HG03108 (cell line): ENCODE data around the gene ADAMTS14.
"Not testable (repeated sequence)": the region's sequence is repeated elsewhere in the genome, so short reads cannot be mapped to it uniquely, and the experiment has no call there.

Experiments used
- ATAC-seq: cut with Tn5 transposase; IDR thresholded peaks from one replicate; pipeline ENCODE4 v1.9.1; 2021; ENCODE audit warnings: moderate library complexity; ENCODE audit not compliant: unreplicated experiment

The ADAMTS14 gene

GRCh38 chr10:70655316-70655715 is 17.0 kb upstream of the ADAMTS14 start:
- no peak for ATAC-seq

GRCh38 chr10:70656489-70656888 is 15.8 kb upstream of the ADAMTS14 start:
- no peak for ATAC-seq

DNA sequence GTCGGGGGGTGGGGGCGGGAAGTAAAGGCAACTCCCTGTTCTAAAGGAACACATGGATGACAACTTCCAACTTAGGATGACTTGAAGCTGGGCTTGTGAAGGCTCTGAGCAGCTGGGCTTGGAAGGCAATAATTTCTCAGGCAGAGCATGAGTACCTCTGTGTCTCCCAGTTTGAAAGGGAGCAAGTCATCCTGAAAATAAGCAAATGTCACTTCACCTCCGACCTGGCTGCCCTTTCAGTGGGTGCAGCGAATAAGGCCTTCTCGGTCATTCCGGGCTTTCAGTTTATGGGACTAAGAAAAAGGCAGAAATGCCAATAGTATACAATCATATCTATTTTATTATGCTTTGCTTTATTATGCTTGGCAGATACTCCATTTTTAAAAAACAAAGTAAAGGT is 15.3 kb upstream of the ADAMTS14 start:
- no peak for ATAC-seq

- ATAC-seq: no peak
Observed at GRCh38 chr10:70658582-70659136, 13.6 kb upstream of the ADAMTS14 start.

DNA sequence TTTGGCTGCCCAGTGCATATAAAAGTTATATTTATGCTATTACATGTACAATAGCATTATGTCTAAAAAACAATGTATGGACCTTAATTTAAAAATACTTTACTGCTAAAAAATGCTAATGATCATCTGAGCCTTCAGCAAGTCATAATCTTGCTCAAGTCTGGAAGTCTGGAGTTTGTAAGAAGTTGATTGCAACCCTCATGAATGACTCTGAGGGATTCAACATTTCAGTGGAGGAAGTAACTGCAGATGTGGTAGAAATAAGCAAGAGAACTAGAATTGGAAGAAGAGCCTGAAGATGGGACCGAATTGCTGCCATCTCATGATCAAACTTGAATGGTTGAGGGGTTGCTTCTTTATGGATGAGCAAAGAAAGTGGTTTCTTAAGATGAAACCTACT is 13.0 kb upstream of the ADAMTS14 start:
- ATAC-seq: no peak

DNA sequence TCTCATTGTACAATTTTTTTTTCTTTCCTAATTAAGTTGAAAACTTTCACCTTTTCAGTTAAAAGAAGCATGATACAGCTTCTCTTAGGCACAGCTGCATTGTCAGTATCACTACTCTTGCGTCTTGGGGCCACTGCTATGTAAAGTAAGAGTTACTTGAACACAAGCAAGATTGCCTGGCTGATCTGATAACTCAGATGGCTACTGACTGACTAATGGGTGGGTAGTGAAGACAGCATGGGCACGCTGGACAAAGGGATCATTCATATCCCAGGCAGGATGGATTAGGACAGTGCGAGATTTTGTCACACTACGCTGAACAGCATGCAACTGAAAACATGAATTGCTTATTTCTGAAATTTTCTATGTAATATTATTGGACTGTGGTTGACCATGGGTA is 11.6 kb upstream of the ADAMTS14 start:
- ATAC-seq: no peak

GRCh38 chr10:70661623-70662361 is 10.5 kb upstream of the ADAMTS14 start:
- ATAC-seq: no peak

DNA sequence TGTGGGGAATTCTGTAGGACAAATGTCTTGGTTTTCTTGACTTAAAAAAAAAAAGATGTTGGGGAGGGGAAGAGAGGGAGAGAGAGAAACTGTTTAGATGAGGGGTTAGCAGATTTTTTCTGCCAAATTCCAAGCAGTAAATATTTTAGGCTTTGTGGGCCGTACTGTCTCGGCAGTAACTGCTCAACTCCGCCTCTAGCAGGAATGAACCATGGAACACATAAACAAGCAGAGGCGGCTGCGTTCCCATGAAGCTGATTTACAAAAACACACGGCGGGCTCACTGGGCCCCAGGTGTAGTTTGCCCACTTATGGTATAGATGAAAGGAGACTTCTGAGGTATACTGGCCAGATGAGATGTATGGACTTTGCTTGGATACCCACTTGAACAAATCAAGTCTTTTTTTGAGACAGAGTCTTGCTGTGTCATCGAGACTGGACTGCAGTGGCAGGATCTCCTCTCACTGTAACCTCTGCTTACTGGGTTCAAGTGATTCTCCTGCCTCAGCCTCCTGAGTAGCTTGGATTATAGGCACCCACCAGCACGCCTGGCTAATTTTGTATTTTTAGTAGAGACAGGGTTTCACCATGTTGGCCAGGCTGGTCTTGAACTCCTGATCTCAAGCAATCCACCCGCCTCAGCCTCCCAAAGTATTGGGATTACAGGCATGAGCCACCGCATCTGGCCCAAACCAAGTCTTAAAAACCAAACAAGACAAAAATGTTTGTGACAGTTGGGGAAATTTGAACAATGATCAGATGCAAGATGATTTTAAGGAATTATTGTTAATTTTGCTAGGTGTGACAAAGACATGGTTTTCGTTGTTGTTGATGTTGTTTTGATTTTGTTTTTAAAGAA is 9.7 kb upstream of the ADAMTS14 start:
- ATAC-seq: no peak

DNA sequence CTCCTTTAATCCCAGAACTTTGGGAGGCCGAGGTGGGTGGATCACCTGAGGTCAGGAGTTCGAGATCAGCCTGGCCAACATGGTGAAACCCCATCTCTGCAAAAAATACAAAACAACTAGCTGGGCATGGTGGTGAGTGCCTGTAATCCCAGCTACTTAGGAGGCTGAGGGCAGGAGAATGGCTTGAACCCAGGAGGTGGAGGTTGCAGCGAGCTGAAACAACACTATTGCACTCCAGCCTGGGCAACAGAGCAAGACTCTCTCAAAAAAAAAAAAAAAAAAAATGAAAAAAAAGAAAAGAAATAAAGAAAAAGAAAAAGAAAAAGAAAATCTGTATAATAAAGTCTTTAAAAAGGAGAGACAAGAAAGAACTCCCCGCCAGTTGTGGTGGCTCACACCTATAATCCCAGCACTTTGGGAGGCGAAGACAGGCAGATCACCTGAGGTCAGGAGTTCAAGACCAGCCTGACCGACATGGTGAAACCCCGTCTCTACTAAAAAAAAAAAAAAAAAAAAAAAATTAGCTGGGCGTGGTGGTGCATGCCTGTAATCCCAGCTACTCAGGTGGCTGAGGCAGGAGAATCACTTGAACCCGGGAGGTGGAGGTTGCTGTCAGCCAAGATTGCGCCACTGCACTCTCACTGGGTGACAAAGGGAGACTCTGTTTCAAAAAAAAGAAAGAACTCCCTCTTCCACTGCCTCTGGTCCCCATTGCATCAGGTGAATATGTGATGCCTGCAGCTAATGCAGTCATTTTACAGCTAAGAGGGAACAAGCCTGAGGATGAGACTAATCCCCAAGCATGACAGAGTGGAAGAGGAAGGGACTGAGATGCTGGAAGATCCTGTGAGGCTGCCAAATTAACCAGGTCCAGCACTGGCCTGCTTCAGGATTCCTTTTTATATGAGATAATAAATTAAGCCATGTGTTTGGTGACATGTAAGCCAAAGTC is 8.6 kb upstream of the ADAMTS14 start:
- ATAC-seq: not testable (repeated sequence)

DNA sequence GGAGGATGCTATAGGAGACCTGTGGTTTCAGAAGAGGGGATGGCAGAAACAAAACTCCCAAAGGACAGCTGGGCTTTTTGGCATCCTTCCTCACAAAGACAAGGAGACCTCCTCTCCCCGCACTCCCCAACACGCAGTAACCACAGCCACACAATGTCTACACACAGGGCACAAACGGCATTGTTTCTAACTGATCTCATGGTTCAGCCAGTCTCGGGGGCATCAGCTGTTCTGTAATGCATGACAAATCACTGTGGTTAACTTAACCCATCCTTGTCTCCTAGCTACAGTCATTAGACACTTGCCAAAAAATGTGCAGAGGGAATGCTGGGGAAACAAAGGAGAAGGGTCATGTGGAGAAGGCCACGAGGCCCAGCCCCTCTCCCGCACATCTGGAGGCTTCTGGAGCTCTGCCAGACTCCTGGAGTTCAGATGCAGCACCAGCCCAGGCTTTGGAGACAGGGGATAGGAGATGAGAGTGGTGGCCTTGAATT is 7.6 kb upstream of the ADAMTS14 start:
- no peak for ATAC-seq

DNA sequence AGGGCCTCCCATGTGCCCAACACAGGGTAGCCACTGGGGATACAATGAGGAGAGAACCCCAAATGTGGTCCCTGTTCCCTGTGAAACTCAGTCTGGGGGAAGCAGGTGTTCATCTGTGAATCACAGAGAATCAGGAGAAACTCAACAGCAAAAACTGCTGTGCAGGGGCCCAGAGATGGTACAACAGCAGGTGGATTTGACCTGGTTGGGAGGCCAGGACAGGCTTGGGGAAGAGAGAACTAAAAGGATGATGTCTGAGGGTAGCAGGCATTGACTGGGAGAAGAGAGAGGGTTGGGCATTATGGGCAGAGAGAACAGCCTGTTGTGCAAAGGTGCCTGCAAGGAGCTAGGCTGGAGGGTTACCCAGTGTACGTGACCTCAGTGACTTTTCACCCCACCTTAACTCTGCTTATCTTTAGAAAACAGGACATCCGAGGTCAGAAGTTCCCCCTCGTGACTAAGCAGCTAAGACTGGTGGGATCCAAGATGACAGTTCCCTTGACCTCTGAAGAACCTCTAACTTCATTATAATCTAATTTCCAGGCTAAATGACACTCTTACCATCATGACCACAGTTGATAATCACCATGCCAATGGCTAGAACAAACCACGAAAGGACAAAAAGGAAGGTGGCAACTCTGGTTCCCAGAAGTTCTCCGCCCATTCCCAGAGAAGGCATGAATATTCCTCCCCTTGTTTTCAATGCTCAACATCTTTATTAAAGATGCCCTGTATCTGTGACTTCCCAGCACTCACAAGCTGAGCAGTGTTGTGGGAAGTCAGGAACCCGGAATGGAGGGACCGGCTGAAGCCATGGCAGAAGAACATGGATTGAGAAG is 5.1 kb upstream of the ADAMTS14 start:
- no peak for ATAC-seq

DNA sequence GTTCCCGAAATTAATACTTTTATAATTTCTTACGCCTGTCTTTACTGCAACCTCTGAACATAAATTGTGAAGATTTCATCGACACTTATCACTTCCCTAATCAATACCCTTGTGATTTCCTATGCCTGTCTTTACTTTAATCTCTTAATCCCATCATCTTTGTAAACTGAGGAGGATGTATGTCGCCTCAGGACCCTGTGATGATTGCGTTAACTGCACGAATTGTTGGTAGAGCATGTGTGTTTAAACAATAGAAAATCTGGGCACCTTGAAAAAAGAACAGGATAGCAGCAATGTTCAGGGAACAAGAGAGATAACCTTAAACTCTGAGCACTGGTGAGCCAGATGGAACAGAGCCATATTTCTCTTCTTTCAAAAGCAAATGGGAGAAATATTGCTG is 4.5 kb upstream of the ADAMTS14 start:
- ATAC-seq: not testable (repeated sequence)

GRCh38 chr10:70668454-70668970 is 3.8 kb upstream of the ADAMTS14 start:
- no peak for ATAC-seq

- ATAC-seq: no peak
Observed at GRCh38 chr10:70669015-70669414, 3.3 kb upstream of the ADAMTS14 start.

DNA sequence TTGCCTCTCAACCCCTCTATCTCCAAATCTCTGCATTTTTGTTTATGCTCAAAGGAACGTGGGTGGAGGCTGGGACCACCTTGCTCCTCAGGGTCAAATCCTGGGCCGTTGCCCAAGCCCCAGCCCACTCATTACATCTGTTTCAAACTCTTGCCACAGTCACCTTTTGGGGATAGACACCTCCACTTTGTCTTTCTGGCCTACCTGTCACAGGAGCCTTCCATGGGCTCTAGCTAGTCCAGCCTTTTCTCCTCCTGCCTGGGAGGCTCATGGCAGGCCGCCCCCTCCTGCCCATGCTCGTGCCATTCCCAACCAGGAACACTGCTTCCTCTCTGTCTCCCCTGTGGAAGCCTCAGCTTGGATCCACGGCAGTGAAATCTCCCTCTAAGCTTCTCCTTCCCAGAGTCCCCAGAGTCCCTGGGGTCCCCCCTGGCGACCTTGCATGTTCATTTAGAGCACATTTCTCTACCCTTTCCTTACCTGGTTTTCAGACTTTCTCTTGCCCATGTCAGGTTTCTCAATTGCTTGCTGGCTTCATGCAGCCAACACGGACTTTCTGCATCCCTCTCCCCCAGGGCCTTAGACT is 2.5 kb upstream of the ADAMTS14 start:
- no peak for ATAC-seq

- no peak for ATAC-seq
Observed at GRCh38 chr10:70671619-70672164, 614 bp upstream of the ADAMTS14 start.

DNA sequence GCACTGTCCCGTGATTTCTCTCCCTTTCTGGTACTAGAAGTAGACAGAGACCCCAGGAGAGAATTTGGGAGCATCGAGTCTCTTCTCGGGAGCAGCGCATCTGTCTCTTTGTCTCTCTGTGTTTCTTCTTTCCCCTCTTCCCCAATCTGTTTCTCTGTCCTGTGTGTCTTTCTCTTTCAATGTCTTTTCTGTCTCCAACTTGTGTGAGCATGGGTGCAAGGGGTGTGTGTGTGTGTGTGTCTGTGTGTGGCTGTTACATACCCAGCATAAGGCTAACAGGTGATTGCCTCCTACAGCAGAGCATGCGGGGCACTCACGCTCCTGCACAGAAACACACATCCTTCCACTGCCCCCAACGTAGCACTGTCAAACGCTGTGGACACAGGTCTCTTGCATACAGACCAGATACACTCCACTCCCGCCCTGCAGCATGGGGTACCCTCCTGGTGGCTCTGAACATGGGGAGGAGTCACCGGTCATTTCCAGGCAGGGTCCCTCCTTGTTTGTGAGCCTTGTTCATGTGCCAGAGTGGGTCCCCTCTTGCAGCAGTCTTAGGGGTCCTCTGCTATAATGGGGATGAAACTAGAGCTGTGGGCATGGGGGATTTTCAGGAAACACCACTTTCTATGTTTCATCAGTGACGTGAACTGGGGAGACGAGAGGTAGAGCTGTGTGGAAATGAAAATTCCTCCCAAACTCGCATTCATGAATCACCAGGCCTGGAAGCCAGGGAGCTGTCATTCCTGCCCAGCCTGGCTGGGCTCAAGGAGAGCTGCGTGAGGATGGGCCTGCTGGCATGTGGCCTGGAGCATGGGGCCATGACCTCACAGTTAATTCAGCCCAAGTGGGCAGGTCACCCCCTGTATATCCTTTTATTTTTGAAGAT is 980 bp downstream of the ADAMTS14 start:
- ATAC-seq: no peak
